ENCODE results near the gene COX6A1. TPM values are rescaled to one million over a fixed set of nuclear protein-coding genes. Genes with fewer than 3 reads are reported as not detected.

COX6A1 gene
- total and polyA plus RNA-seq, 2 of the 13 experiments (the other 11 are each of a cell fraction or from before 2014, with no cell fraction given), result 542 to 673 TPM

DNA sequence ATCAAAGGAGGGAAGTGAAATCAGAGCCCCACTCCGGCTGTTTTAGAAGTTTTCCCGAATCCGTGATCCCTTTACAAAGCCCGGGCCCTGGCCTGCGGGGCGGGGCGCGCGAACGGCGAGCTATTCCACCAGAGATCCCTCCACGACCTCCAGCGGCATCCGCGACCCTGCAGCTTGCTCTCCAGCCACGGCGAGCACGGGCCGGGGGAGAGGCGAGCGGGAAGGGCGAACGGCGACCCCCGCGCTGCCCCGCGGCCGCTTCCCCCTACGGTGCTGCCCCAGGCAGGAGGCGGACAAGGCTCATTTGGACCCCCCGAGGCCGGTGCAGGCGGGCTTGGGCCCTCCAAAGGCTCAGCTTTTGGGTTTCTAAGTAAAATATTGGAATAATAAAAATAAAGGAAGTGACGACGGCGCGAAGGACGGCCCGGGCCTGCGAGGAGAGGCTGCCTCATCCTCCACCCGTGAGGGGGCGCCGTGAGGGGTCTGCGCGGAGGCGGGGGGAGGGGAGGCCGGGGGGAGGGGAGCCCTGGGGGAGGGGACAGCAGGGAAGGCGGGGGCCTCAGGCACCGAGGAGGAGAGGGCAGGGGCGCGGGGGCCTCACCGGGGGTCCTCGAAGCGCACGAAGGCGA, 31.0 kb downstream of the COX6A1 start:
- Histone ChIP-seq H3K36me3 (replicated peaks in 1 of 2; ENCODE audit: control insufficient read depth in 1 of 2, insufficient read depth in 2 of 2, low read length in 2 of 2) (peaks cover 5 to 29% of the 10 kb centered on the region in 2 experiments), H3K9me3 (ENCODE audit: low read length) (no peaks in the 10 kb centered on the region), H3K4me1 (ENCODE audit: insufficient read depth, low read length) (peaks cover 56% of the 10 kb centered on the region), H3K4me2 (ENCODE audit: low read depth, low read length) (peak overlapping the region; percentile 86), H3K79me2 (ENCODE audit: insufficient read depth, low read length) (peaks cover 44% of the 10 kb centered on the region), H3K4me3 (replicated peaks in 1 of 3; ENCODE audit: insufficient read depth in 1 of 3, low read depth in 2 of 3, low read length in 3 of 3) (peak overlapping the region; percentile 74 to 85 (median 81)), H3K27me3 (ENCODE audit: control insufficient read depth in 1 of 2, insufficient read depth in 2 of 2, low read length in 2 of 2) (no peaks in the 10 kb centered on the region; a peak in 1 of 5 replicates), H3K9ac (ENCODE audit: insufficient read depth, low read depth, low read length) (peak overlapping the region; percentile 90), H3K27ac (ENCODE audit: extremely low read length, insufficient read depth, low read length) (peak overlapping the region; percentile 78), H2AFZ (ENCODE audit: low read length) (no peak overlapping the region), H4K20me1 (ENCODE audit: insufficient read depth, low read length) (peaks cover 26% of the 10 kb centered on the region)
- FAIRE-seq (no peak), DNase-seq (ENCODE audit: low spot score) (no peak), ATAC-seq (peak; percentile 11)
- BruUV-seq (replicated peaks), result no TSS peak
- ChIA-PET POLR2A (interaction anchor here (1.0 to 3.2 kb wide), 8 partner anchors 10 to 152 kb away, joined by 3 to 16 read pairs (median 5); partner anchors contain the start of genes COQ5 and DYNLL1), CTCF (ENCODE audit: low intra/inter-chr PET ratio, low total read pairs) (interaction anchor here (1.2 kb wide), 1 partner anchor 29 kb away, joined by 3 read pairs; no protein-coding TSS in a partner anchor)
- intact Hi-C loops (cut with micrococcal nuclease; ENCODE audit: unreplicated experiment), result loop anchor here (2.0 kb wide), 3 partner anchors 22 to 60 kb away; partner anchors contain the start of genes COQ5, DYNLL1, GATC and TRIAP1
- 1% methylated on average over 36 of the region's 57 CpGs for WGBS (ENCODE audit: low lambda C conversion rate)
- in situ Hi-C loops (cut with HindIII; ENCODE audit: extremely low pct_ligation_motif_present, low pct_unique_long_range_greater_than_20kb), result no loop called here
- TF ChIP-seq ZFP37 (CRISPR knock-in tag; IDR thresholded peaks at IDR 0.05; ENCODE audit: borderline replicate concordance) (no peak), PRPF4 (IDR thresholded peaks at IDR 0.05; ENCODE audit: low read depth, low read length, poor library complexity, severe bottlenecking) (peak; percentile 71), HIVEP1 (CRISPR knock-in tag; IDR thresholded peaks at IDR 0.05) (peak; percentile 50; the same call in 1 of the 2 replicates), RBFOX2 (IDR thresholded peaks at IDR 0.05; ENCODE audit: low read depth, low read length) (no peak), ZNF33B (CRISPR knock-in tag; IDR thresholded peaks at IDR 0.05) (no peak), POLR2AphosphoS5 (IDR thresholded peaks at IDR 0.05; ENCODE audit: low read depth, low read length) (no peak), ATF1 (CRISPR knock-in tag; IDR thresholded peaks at IDR 0.05) (no peak), ZNF691 (CRISPR knock-in tag; IDR thresholded peaks at IDR 0.05; ENCODE audit: borderline replicate concordance, low read depth) (no peak), TOPORS (CRISPR knock-in tag; IDR thresholded peaks at IDR 0.05) (no peak), ELK4 (CRISPR knock-in tag; IDR thresholded peaks at IDR 0.05; ENCODE audit: borderline replicate concordance) (no peak), ZHX1 (CRISPR knock-in tag; IDR thresholded peaks at IDR 0.05; ENCODE audit: low read depth) (no peak), PAXIP1 (CRISPR knock-in tag; conservative IDR thresholded peaks at IDR 0.05) (no peak), ZNF225 (CRISPR knock-in tag; IDR thresholded peaks at IDR 0.05) (no peak), SRY (CRISPR knock-in tag; IDR thresholded peaks at IDR 0.05) (no peak), ATF7-NPFF (CRISPR knock-in tag; IDR thresholded peaks at IDR 0.05; ENCODE audit: low read depth) (no peak), ZKSCAN8 (CRISPR knock-in tag; IDR thresholded peaks at IDR 0.05; ENCODE audit: borderline replicate concordance) (no peak)

Data from HepG2 (cell line).